ENCODE results near the gene TSHZ2.

Gene TSHZ2

GRCh38 chr20:53237461-53237860, 265.3 kb downstream of the TSHZ2 start:
- no peak overlapping the region for H3K4me3 ChIP-seq (replicated peaks; ENCODE audit: low read depth, low read length)
- DNase-seq (ENCODE audit: extremely low read depth, low read depth), result no peak
- TF ChIP-seq CTCF (IDR thresholded peaks at IDR 0.05; ENCODE audit: low read depth, low read length, missing control alignments), result no peak

- no peak for TF ChIP-seq CTCF (IDR thresholded peaks at IDR 0.05; ENCODE audit: low read depth, low read length, missing control alignments)
- DNase-seq (ENCODE audit: extremely low read depth, low read depth), result no peak
- no peak overlapping the region for H3K4me3 ChIP-seq (replicated peaks; ENCODE audit: low read depth, low read length)
Measured at GRCh38 chr20:53238121-53238660, 266.0 kb downstream of the TSHZ2 start.

GRCh38 chr20:53243152-53243551, 271.0 kb downstream of the TSHZ2 start:
- TF ChIP-seq CTCF (IDR thresholded peaks at IDR 0.05; ENCODE audit: low read depth, low read length, missing control alignments), result no peak
- no peak overlapping the region for H3K4me3 ChIP-seq (replicated peaks; ENCODE audit: low read depth, low read length)
- no peak for DNase-seq (ENCODE audit: extremely low read depth, low read depth)

- H3K4me3 ChIP-seq (replicated peaks; ENCODE audit: low read depth, low read length), result no peak overlapping the region
- DNase-seq (ENCODE audit: extremely low read depth, low read depth), result no peak
- no peak for TF ChIP-seq CTCF (IDR thresholded peaks at IDR 0.05; ENCODE audit: low read depth, low read length, missing control alignments)
Measured at GRCh38 chr20:53244711-53245110, 272.6 kb downstream of the TSHZ2 start.

- no peak overlapping the region for H3K4me3 ChIP-seq (replicated peaks; ENCODE audit: low read depth, low read length)
- TF ChIP-seq CTCF (IDR thresholded peaks at IDR 0.05; ENCODE audit: low read depth, low read length, missing control alignments), result no peak
- no peak for DNase-seq (ENCODE audit: extremely low read depth, low read depth)
Measured at GRCh38 chr20:53245574-53245973, 273.4 kb downstream of the TSHZ2 start.

GRCh38 chr20:53247468-53248103, 275.4 kb downstream of the TSHZ2 start:
- TF ChIP-seq CTCF (IDR thresholded peaks at IDR 0.05; ENCODE audit: low read depth, low read length, missing control alignments), result no peak

GRCh38 chr20:53250456-53250855, 278.3 kb downstream of the TSHZ2 start:
- H3K4me3 ChIP-seq (replicated peaks; ENCODE audit: low read depth, low read length), result no peak overlapping the region
- DNase-seq (ENCODE audit: extremely low read depth, low read depth), result no peak
- TF ChIP-seq CTCF (IDR thresholded peaks at IDR 0.05; ENCODE audit: low read depth, low read length, missing control alignments), result no peak

More at GRCh38 chr20:53247468-53248103, 275.4 kb downstream of the TSHZ2 start:
- DNase-seq (ENCODE audit: extremely low read depth, low read depth), result no peak
- H3K4me3 ChIP-seq (replicated peaks; ENCODE audit: low read depth, low read length), result no peak overlapping the region
